ENCODE measurements around the gene TCEANC.
A peak's percentile ranks its signal among the peaks of the same experiment; 100 is the strongest.

Gene TCEANC

GRCh38 chrX:13652850-13653693 lies at the start of gene TCEANC:
Gene TCEANC (plus strand): TSS chrX:13653141. CDS start chrX:13662509, 9,368 bp downstream.
- Histone ChIP-seq H3K4me1 (ENCODE audit: control insufficient read depth in 1 of 2, insufficient read depth in 1 of 2, low read depth in 1 of 2, low read length in 1 of 2) (peaks cover 18 to 22% of the 10 kb centered on the region in 2 experiments), H3K9me3 (no peaks in the 10 kb centered on the region), H3K27ac (peak within 1 kb of the TSS; percentile 94), H3K27me3 (no peaks in the 10 kb centered on the region), H3K4me3 (ENCODE audit: low read depth in 1 of 2, low read length in 1 of 2) (peak within 1 kb of the TSS; percentile 76 to 79), H3K36me3 (no peaks in the 10 kb centered on the region)
- TF ChIP-seq CTCF (IDR thresholded peaks at IDR 0.05) = no peak

GRCh38 chrX:13605611-13606010 lies 47.3 kb upstream of the TCEANC start:
- Histone ChIP-seq H3K4me3 (ENCODE audit: low read depth in 1 of 2, low read length in 1 of 2) (no peak overlapping the region), H3K4me1 (ENCODE audit: control insufficient read depth in 1 of 2, insufficient read depth in 1 of 2, low read depth in 1 of 2, low read length in 1 of 2) (no peaks in the 10 kb centered on the region), H3K27ac (no peak overlapping the region), H3K27me3 (no peaks in the 10 kb centered on the region), H3K9me3 (no peaks in the 10 kb centered on the region), H3K36me3 (no peaks in the 10 kb centered on the region)
- TF ChIP-seq CTCF (IDR thresholded peaks at IDR 0.05) = no peak

GRCh38 chrX:13607331-13607995 lies 45.5 kb upstream of the TCEANC start:
- Histone ChIP-seq H3K27me3 (no peaks in the 10 kb centered on the region), H3K4me1 (ENCODE audit: control insufficient read depth in 1 of 2, insufficient read depth in 1 of 2, low read depth in 1 of 2, low read length in 1 of 2) (no peaks in the 10 kb centered on the region), H3K36me3 (no peaks in the 10 kb centered on the region), H3K9me3 (no peaks in the 10 kb centered on the region), H3K27ac (no peak overlapping the region), H3K4me3 (ENCODE audit: low read depth in 1 of 2, low read length in 1 of 2) (no peak overlapping the region)
- no peak for TF ChIP-seq CTCF (IDR thresholded peaks at IDR 0.05)

GRCh38 chrX:13607996-13608365 lies 45.0 kb upstream of the TCEANC start:
- Histone ChIP-seq H3K4me3 (ENCODE audit: low read depth in 1 of 2, low read length in 1 of 2) (no peak overlapping the region), H3K4me1 (ENCODE audit: control insufficient read depth in 1 of 2, insufficient read depth in 1 of 2, low read depth in 1 of 2, low read length in 1 of 2) (no peaks in the 10 kb centered on the region), H3K27me3 (no peaks in the 10 kb centered on the region), H3K27ac (no peak overlapping the region), H3K9me3 (no peaks in the 10 kb centered on the region), H3K36me3 (no peaks in the 10 kb centered on the region)
- TF ChIP-seq CTCF (IDR thresholded peaks at IDR 0.05) = no peak

- Histone ChIP-seq H3K4me3 (ENCODE audit: low read depth in 1 of 2, low read length in 1 of 2) (no peak overlapping the region), H3K9me3 (no peaks in the 10 kb centered on the region), H3K36me3 (no peaks in the 10 kb centered on the region), H3K27me3 (no peaks in the 10 kb centered on the region), H3K4me1 (ENCODE audit: control insufficient read depth in 1 of 2, insufficient read depth in 1 of 2, low read depth in 1 of 2, low read length in 1 of 2) (no peaks in the 10 kb centered on the region), H3K27ac (no peak overlapping the region)
- TF ChIP-seq CTCF (IDR thresholded peaks at IDR 0.05) = no peak
These were observed 38.8 kb upstream of the TCEANC start for GRCh38 chrX:13614154-13614553.

All from neutrophil (primary cell).